Measurements from ENCODE around the gene ZBTB16.

DNA sequence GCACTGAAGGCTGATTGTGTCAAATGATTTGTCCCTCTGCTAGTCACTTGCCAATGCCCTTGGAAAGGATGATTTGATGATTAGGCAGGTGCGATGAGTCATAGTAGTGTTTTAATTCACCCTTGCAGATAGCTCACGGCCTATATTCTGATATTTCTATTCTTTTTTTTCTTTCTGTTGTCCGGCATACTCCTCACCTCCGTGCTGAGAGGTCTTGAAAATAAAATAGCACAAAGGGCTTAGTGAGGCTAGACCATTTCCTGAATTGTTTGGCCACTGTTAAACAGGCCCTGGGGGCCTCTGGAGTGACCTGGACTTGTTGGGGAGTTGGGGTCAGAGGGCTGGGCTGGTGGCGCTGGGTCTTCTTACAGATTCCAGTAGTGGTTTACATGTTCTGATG, 99.8 kb downstream of the ZBTB16 start:
- TF ChIP-seq, protein P1, sequence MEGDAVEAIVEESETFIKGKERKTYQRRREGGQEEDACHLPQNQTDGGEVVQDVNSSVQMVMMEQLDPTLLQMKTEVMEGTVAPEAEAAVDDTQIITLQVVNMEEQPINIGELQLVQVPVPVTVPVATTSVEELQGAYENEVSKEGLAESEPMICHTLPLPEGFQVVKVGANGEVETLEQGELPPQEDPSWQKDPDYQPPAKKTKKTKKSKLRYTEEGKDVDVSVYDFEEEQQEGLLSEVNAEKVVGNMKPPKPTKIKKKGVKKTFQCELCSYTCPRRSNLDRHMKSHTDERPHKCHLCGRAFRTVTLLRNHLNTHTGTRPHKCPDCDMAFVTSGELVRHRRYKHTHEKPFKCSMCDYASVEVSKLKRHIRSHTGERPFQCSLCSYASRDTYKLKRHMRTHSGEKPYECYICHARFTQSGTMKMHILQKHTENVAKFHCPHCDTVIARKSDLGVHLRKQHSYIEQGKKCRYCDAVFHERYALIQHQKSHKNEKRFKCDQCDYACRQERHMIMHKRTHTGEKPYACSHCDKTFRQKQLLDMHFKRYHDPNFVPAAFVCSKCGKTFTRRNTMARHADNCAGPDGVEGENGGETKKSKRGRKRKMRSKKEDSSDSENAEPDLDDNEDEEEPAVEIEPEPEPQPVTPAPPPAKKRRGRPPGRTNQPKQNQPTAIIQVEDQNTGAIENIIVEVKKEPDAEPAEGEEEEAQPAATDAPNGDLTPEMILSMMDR (IDR thresholded peaks at IDR 0.05; ENCODE audit: low read length) = no peak
- TF ChIP-seq EZH2phosphoT487 (IDR thresholded peaks at IDR 0.05; ENCODE audit: low read length) = no peak

Measured in MM.1S (cell line).